Neural progenitor cell (in vitro differentiated cells): Measurements from ENCODE around the gene DOCK3. TPM values are rescaled to one million over a fixed set of nuclear protein-coding genes. Genes with fewer than 3 reads are reported as not detected.
"Not testable (repeated sequence)": the region's sequence is repeated elsewhere in the genome, so short reads cannot be mapped to it uniquely, and the experiment has no call there.

Experiments
- DNase-seq: peaks from one replicate; pipeline ENCODE4 v3.0.0-alpha.2; 2016; ENCODE audit warnings: low spot score
- H2AFZ ChIP-seq: fragments of 200-600 bp; sonication (generic); replicated peaks from 2 replicates; pipeline ENCODE4 v1.6.1; 2016; ENCODE audit warnings: antibody characterized with exemption
- H3F3A ChIP-seq: fragments of 200-600 bp; sonication (generic); 2 replicates; pipeline ENCODE4 v1.6.1; 2016; ENCODE audit warnings: antibody characterized with exemption, low read depth
- H3K27ac ChIP-seq: fragments of 200-600 bp; sonication (generic); 2 replicates; pipeline ENCODE4 v1.5.1; 2016; ENCODE audit warnings: mild to moderate bottlenecking
- H3K27me3 ChIP-seq: fragments of 200-600 bp; sonication (generic); 2 replicates; pipeline ENCODE4 v1.6.1; 2016; ENCODE audit warnings: mild to moderate bottlenecking, moderate library complexity
- H3K36me3 ChIP-seq: fragments of 200-600 bp; sonication (generic); 2 replicates; pipeline ENCODE4 v1.5.1; 2016
- H3K4me1 ChIP-seq: fragments of 200-600 bp; sonication (generic); 2 replicates; pipeline ENCODE4 v1.6.1; 2016; ENCODE audit warnings: mixed run types
- H3K4me2 ChIP-seq: fragments of 200-600 bp; sonication (generic); 2 replicates; pipeline ENCODE4 v1.6.1; 2016
- H3K4me3 ChIP-seq: fragments of 200-600 bp; sonication (generic); 2 replicates; pipeline ENCODE4 v1.5.1; 2016
- H3K79me2 ChIP-seq: fragments of 200-600 bp; sonication (generic); 2 replicates; pipeline ENCODE4 v1.6.1; 2016; ENCODE audit warnings: low read depth
- H3K9ac ChIP-seq: fragments of 200-600 bp; sonication (generic); 2 replicates; pipeline ENCODE4 v1.6.1; 2016
- H3K9me3 ChIP-seq: fragments of 200-600 bp; sonication (generic); 2 replicates; pipeline ENCODE4 v1.5.1; 2016; ENCODE audit warnings: low read depth
- H4K20me1 ChIP-seq: fragments of 200-600 bp; sonication (generic); 2 replicates; pipeline ENCODE4 v1.6.1; 2016; ENCODE audit warnings: low read depth
- H3K27ac Mint-ChIP-seq: 3 replicates; pipeline ENCODE4 v1.8.0; 2021; ENCODE audit warnings: mixed read lengths
- H3K27me3 Mint-ChIP-seq: 2 replicates; pipeline ENCODE4 v1.8.0; 2022; ENCODE audit warnings: low read depth, mild to moderate bottlenecking, inconsistent platforms, moderate library complexity, mixed read lengths; ENCODE audit not compliant: insufficient read depth
- H3K36me3 Mint-ChIP-seq: 3 replicates; pipeline ENCODE4 v1.8.0; 2021; ENCODE audit warnings: mixed read lengths
- H3K4me1 Mint-ChIP-seq: 3 replicates; pipeline ENCODE4 v1.8.0; 2021; ENCODE audit warnings: mixed read lengths
- H3K4me3 Mint-ChIP-seq: 3 replicates; pipeline ENCODE4 v1.8.0; 2021; ENCODE audit warnings: mild to moderate bottlenecking, moderate library complexity, mixed read lengths
- H3K9me3 Mint-ChIP-seq: 3 replicates; pipeline ENCODE4 v1.8.0; 2020; ENCODE audit warnings: mixed read lengths
- EZH2 ChIP-seq: fragments of 200-600 bp; sonication (generic); IDR thresholded peaks from 2 replicates; pipeline ENCODE4 v1.6.1; 2017; ENCODE audit warnings: antibody characterized with exemption, mild to moderate bottlenecking, moderate library complexity
- EZH2phosphoT487 ChIP-seq: fragments of 200-600 bp; sonication (generic); IDR thresholded peaks from 2 replicates; pipeline ENCODE4 v1.6.1; 2017; ENCODE audit warnings: antibody characterized with exemption
- total RNA-seq: library from RNA; depleted of rRNA; stranded (reverse); fragments of >200 nt; gene quantifications from 2 replicates; pipeline ENCODE4 v1.2.3, GENCODE V29; 2015; ENCODE audit warnings: low replicate concordance
- TF ChIP-seq, protein P1 (sequence below): fragments of 200-600 bp; sonication (generic); IDR thresholded peaks from 2 replicates; pipeline ENCODE4 v1.5.1; 2017; ENCODE audit warnings: antibody characterized with exemption, mild to moderate bottlenecking

Gene DOCK3
- total RNA-seq, 1 donor from 2014 or later: 10.7 TPM

DNA sequence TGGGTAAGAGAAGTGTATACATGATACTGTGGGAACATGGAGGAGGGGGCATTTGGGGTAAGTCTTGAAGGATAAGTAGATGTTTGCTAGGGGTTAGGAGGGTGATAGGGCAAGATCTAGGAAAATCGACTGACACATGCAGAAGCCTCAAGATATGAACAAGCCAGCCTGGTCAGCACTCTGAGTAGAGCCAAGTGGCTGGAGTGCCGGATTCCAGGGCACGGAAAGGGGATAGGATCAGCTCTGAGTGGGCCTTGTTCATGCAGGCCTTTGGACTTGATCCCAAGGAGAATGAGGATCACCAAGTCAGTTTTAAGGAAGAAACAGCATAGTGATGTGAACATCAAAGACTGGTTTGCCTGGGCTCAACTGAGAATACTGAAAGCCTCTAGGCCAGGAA is 686.1 kb downstream of the DOCK3 start:
- Mint-ChIP-seq H3K27me3 (peaks cover 2% of the 10 kb centered on the region), H3K9me3 (peaks cover 3% of the 10 kb centered on the region), H3K27ac (no peak overlapping the region), H3K36me3 (peaks cover 13% of the 10 kb centered on the region), H3K4me1 (peaks cover 4% of the 10 kb centered on the region), H3K4me3 (no peak overlapping the region)
- no peak for TF ChIP-seq EZH2
- no peak for TF ChIP-seq EZH2phosphoT487
- TF ChIP-seq, protein P1, sequence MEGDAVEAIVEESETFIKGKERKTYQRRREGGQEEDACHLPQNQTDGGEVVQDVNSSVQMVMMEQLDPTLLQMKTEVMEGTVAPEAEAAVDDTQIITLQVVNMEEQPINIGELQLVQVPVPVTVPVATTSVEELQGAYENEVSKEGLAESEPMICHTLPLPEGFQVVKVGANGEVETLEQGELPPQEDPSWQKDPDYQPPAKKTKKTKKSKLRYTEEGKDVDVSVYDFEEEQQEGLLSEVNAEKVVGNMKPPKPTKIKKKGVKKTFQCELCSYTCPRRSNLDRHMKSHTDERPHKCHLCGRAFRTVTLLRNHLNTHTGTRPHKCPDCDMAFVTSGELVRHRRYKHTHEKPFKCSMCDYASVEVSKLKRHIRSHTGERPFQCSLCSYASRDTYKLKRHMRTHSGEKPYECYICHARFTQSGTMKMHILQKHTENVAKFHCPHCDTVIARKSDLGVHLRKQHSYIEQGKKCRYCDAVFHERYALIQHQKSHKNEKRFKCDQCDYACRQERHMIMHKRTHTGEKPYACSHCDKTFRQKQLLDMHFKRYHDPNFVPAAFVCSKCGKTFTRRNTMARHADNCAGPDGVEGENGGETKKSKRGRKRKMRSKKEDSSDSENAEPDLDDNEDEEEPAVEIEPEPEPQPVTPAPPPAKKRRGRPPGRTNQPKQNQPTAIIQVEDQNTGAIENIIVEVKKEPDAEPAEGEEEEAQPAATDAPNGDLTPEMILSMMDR: no peak
- Histone ChIP-seq H3K27me3 (no peaks in the 10 kb centered on the region), H3K4me2 (no peak overlapping the region), H3F3A (no peaks in the 10 kb centered on the region), H3K4me1 (no peaks in the 10 kb centered on the region), H2AFZ (no peak overlapping the region), H3K79me2 (no peaks in the 10 kb centered on the region), H3K36me3 (no peaks in the 10 kb centered on the region), H3K9ac (no peak overlapping the region), H3K27ac (no peak overlapping the region), H4K20me1 (no peaks in the 10 kb centered on the region), H3K9me3 (no peaks in the 10 kb centered on the region), H3K4me3 (no peak overlapping the region)
- DNase-seq: no peak

DNA sequence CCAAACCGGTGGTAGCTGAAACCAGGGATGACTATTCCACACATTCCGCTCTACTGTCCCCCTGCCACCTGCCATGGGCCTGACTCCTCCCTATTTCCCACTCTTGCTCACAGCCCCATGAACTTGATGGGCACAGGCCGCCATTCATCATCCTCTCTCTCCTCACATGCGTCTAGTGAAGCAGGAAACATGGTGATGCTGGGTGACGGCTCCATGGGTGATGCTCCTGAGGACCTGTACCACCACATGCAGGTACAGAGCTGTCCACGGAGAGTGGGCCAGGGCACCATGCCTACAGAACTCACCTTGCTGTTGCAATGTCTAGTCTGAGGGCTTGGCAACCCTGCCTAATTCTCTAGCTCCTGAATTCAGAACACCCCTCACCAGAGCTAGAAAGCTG is 687.0 kb downstream of the DOCK3 start:
- no peaks in the 10 kb centered on the region for H3K36me3 ChIP-seq
- H3F3A ChIP-seq: no peaks in the 10 kb centered on the region
- Mint-ChIP-seq H3K4me1 (peaks cover 4% of the 10 kb centered on the region), H3K27me3 (peaks cover 2% of the 10 kb centered on the region), H3K9me3 (peaks cover 5% of the 10 kb centered on the region), H3K27ac (no peak overlapping the region), H3K4me3 (no peak overlapping the region), H3K36me3 (peaks cover 15% of the 10 kb centered on the region)
- no peak overlapping the region for H2AFZ ChIP-seq
- H4K20me1 ChIP-seq: no peaks in the 10 kb centered on the region
- no peak overlapping the region for H3K4me3 ChIP-seq
- H3K4me2 ChIP-seq: no peak overlapping the region
- DNase-seq: no peak
- no peaks in the 10 kb centered on the region for H3K27me3 ChIP-seq
- H3K27ac ChIP-seq: no peak overlapping the region
- TF ChIP-seq EZH2phosphoT487: no peak
- TF ChIP-seq EZH2: no peak
- TF ChIP-seq, protein P1: no peak
- H3K79me2 ChIP-seq: no peaks in the 10 kb centered on the region
- H3K4me1 ChIP-seq: no peaks in the 10 kb centered on the region
- H3K9ac ChIP-seq: no peak overlapping the region
- H3K9me3 ChIP-seq: no peaks in the 10 kb centered on the region

DNA sequence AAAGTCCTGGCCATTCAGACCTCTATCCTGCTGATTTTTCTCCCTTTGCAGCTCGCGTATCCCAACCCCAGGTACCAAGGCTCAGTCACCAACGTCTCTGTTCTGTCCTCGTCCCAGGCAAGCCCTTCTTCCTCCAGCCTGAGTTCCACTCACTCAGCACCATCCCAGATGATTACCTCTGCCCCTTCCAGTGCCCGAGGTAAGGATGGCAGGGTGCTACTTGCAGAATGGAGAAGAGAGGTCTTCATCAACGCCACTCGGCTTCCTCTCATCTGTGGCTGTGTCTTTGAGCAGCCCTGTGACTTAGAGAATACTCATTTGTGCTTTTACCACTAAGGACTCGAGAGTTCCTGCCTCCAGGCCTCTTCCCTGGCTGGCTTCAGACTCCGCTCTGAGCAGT is 687.7 kb downstream of the DOCK3 start:
- no peak overlapping the region for H2AFZ ChIP-seq
- Mint-ChIP-seq H3K4me1 (peaks cover 4% of the 10 kb centered on the region), H3K27me3 (no peaks in the 10 kb centered on the region), H3K9me3 (peaks cover 12% of the 10 kb centered on the region), H3K36me3 (peaks cover 21% of the 10 kb centered on the region), H3K4me3 (no peak overlapping the region), H3K27ac (no peak overlapping the region)
- H3K4me2 ChIP-seq: no peak overlapping the region
- TF ChIP-seq EZH2 (no peak), EZH2phosphoT487 (no peak)
- TF ChIP-seq, protein P1: no peak
- no peaks in the 10 kb centered on the region for H3K27me3 ChIP-seq
- no peak for DNase-seq
- H3K79me2 ChIP-seq: no peaks in the 10 kb centered on the region
- no peaks in the 10 kb centered on the region for H3F3A ChIP-seq
- no peaks in the 10 kb centered on the region for H4K20me1 ChIP-seq
- H3K9me3 ChIP-seq: no peaks in the 10 kb centered on the region
- no peak overlapping the region for H3K9ac ChIP-seq
- H3K4me3 ChIP-seq: no peak overlapping the region
- H3K27ac ChIP-seq: no peak overlapping the region
- H3K4me1 ChIP-seq: no peaks in the 10 kb centered on the region
- no peaks in the 10 kb centered on the region for H3K36me3 ChIP-seq

DNA sequence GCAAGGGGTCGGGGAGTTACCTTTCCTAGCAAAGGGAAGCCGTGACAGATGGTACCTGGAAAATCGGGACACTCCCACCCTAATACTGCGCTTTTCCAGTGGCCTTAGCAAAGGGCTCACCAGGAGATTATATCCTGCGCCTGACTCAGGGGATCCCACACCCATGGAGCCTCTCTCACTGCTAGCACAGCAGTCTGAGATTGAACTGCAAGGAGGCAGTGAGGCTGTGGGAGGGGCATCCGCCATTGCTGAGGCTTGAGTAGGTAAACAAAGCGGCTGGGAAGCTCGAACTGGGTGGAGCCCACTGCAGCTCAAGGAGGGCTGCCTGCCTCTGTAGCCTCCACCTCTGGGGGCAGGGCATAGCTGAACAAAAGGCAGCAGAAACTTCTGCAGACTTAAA is 693.5 kb downstream of the DOCK3 start:
- H3K4me3 Mint-ChIP-seq, H3K27ac Mint-ChIP-seq, H2AFZ ChIP-seq: not testable (repeated sequence)

More for the DNA sequence above, 693.5 kb downstream of the DOCK3 start:
- not testable (repeated sequence) for H3K4me3 ChIP-seq, H3K4me1 ChIP-seq, H3K4me2 ChIP-seq, H3F3A ChIP-seq, H3K4me1 Mint-ChIP-seq, H3K9me3 ChIP-seq, DNase-seq, H3K27me3 Mint-ChIP-seq, H3K79me2 ChIP-seq, H3K27me3 ChIP-seq, H4K20me1 ChIP-seq, H3K9ac ChIP-seq, H3K27ac ChIP-seq, H3K36me3 ChIP-seq
- Mint-ChIP-seq H3K9me3 (peaks cover 16% of the 10 kb centered on the region), H3K36me3 (peaks cover 14% of the 10 kb centered on the region)
